ENCODE measurements around the gene CCL19. TPM values are rescaled to one million over a fixed set of nuclear protein-coding genes. Genes with fewer than 3 reads are reported as not detected.
A peak's percentile ranks its signal among the peaks of the same experiment; 100 is the strongest.

CCL19 gene
- total RNA-seq, 4 donors from 2014 or later: not detected

DNA sequence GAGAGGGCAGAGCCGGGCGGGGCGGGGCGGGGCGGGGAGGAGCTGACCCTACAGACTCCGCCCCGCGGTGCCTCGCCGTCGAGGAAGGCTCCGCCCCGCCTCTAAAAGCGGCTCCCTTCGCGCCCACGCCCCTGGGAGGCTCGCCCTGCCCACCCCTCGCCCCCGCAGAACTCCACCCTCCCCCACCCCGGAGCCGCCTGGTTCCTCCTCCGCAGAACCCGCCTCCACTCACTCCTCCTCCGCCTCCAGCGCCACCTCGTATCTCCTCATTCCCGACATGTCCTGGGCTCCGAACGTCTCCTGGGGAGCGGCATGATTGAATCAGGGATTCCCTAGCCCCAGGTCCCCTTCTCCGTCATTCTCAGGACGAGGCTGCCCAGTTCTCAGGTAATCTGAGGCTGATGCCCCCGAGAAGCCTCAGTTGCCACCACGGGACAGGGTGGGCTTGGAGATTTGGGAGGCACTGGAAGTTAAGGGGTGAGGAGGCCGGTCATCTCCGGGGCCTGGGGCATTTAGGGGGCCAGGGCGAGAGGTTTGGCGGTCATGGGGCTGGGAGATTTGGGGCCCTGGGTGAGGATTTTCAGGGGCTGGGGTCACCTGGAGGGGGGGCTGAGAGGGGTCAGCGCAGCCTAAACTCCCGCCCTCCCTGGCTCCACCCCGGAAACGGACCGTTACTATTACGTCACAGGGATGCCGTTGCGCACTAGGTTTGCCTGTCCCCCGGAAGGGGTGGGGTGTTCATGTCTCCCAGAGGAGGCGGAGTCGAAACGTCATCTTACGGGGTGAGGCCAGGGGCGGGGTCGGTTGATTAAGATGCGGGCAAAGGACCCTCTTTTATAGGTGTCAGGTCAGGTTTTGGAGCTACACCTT lies 25.5 kb downstream of the CCL19 start:
- Histone ChIP-seq H3K27me3 (no peaks in the 10 kb centered on the region), H3K4me1 (peaks cover 10 to 17% (median 15%) of the 10 kb centered on the region in 4 donors), H3K9me3 (no peaks in the 10 kb centered on the region), H3K4me3 (peak overlapping the region; percentile 52 to 88 (median 82)), H3K27ac (peak overlapping the region; percentile 96 to 100 (median 98)), H3K36me3 (no peaks in the 10 kb centered on the region)
- peak; percentile 96 for DNase-seq
- TF ChIP-seq POLR2A (IDR thresholded peaks at IDR 0.05): peak; percentile 98
- no peak for TF ChIP-seq EP300 (IDR thresholded peaks at IDR 0.05; ENCODE audit: low read depth)
- TF ChIP-seq POLR2AphosphoS5 (IDR thresholded peaks at IDR 0.05): peak; percentile 84 to 98 (median 98)
- TF ChIP-seq, protein P1, sequence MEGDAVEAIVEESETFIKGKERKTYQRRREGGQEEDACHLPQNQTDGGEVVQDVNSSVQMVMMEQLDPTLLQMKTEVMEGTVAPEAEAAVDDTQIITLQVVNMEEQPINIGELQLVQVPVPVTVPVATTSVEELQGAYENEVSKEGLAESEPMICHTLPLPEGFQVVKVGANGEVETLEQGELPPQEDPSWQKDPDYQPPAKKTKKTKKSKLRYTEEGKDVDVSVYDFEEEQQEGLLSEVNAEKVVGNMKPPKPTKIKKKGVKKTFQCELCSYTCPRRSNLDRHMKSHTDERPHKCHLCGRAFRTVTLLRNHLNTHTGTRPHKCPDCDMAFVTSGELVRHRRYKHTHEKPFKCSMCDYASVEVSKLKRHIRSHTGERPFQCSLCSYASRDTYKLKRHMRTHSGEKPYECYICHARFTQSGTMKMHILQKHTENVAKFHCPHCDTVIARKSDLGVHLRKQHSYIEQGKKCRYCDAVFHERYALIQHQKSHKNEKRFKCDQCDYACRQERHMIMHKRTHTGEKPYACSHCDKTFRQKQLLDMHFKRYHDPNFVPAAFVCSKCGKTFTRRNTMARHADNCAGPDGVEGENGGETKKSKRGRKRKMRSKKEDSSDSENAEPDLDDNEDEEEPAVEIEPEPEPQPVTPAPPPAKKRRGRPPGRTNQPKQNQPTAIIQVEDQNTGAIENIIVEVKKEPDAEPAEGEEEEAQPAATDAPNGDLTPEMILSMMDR (IDR thresholded peaks at IDR 0.05): no peak
- in situ Hi-C loops (cut with MboI; ENCODE audit: low pct_ligation_motif_present in 1 of 4, low pct_unique_long_range_greater_than_20kb in 1 of 4, low sequenced_read_pairs in 3 of 4): no loop called here
- intact Hi-C loops (cut with DNase I; ENCODE audit: low total_unique reads): no loop called here
- 1% methylated on average over 43 of the region's 55 CpGs; no CpG with 5 or more reads in 1 of the 2 donors for WGBS, 2 donors (ENCODE audit: low coverage in 1 of 2)

GRCh38 chr9:34665067-34665380 lies 26.1 kb downstream of the CCL19 start:
- in situ Hi-C loops (cut with MboI; ENCODE audit: low pct_ligation_motif_present in 1 of 4, low pct_unique_long_range_greater_than_20kb in 1 of 4, low sequenced_read_pairs in 3 of 4): no loop called here

DNA sequence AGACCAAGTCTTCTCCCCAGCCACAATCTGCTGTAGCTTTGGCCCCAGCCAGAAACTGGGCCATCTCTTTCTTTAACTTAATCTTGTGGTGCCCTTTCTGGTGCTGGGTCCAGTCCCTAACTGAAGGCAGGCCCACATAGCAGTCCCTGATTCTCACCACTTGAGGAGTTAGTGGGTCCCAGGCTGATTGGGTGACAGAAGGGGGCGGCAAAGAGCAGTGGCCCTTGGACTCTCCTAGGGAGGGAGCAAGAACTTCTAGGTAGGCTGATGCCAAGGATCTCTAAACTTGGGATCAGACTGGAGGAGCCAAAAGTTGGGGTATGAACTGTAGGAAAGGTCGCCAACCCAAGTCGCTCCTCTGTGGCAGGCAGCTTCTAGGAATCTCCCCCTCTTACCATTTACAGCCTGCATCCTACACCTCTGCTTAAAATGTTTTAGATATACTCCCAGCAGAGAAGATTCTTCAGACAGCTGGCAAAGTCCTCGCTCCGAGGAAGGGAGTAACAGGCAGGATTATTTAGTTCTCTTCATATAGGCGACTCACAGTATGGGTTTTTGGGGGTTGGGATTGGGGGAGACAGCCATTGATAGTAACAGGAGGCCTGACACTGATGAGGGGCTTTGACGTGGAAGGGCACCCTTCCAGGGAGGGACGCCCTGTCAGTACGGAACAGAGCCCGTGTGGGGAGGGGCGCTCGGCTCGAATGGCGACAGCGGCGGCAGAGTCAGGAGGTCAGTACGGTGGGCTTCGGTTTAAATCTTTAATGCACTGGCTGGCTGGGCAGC lies 26.6 kb downstream of the CCL19 start:
- H3K9me3 ChIP-seq: no peaks in the 10 kb centered on the region
- H3K4me1 ChIP-seq: peaks cover 10 to 20% (median 17%) of the 10 kb centered on the region in 4 donors
- peak overlapping the region; percentile 52 to 88 (median 74) for H3K4me3 ChIP-seq
- TF ChIP-seq POLR2AphosphoS5 (IDR thresholded peaks at IDR 0.05): peak in 2 of 3 donors; percentile 22 to 31
- no peak for TF ChIP-seq POLR2A (IDR thresholded peaks at IDR 0.05)
- TF ChIP-seq EP300 (IDR thresholded peaks at IDR 0.05; ENCODE audit: low read depth): no peak
- TF ChIP-seq, protein P1 (IDR thresholded peaks at IDR 0.05): peak; percentile 74 to 94 (median 84)
- no peaks in the 10 kb centered on the region for H3K36me3 ChIP-seq
- in situ Hi-C loops (cut with MboI; ENCODE audit: low pct_ligation_motif_present in 1 of 4, low pct_unique_long_range_greater_than_20kb in 1 of 4, low sequenced_read_pairs in 3 of 4) (no loop called here), intact Hi-C loops (cut with DNase I; ENCODE audit: low total_unique reads) (no loop called here)
- peak; percentile 89 for DNase-seq
- H3K27ac ChIP-seq: peak overlapping the region; percentile 96 to 100 (median 98)
- H3K27me3 ChIP-seq: no peaks in the 10 kb centered on the region
- 20 to 33% methylated on average over 5 to 17 of the region's 18 CpGs for WGBS, 2 donors (ENCODE audit: low coverage in 1 of 2)

More at GRCh38 chr9:34665067-34665380, 26.1 kb downstream of the CCL19 start:
- Histone ChIP-seq H3K36me3 (no peaks in the 10 kb centered on the region), H3K4me3 (peak overlapping the region; percentile 52 to 88 (median 74)), H3K27ac (peak overlapping the region; percentile 96 to 100 (median 98)), H3K4me1 (peaks cover 10 to 17% (median 15%) of the 10 kb centered on the region in 4 donors), H3K27me3 (no peaks in the 10 kb centered on the region), H3K9me3 (no peaks in the 10 kb centered on the region)
- TF ChIP-seq POLR2A (IDR thresholded peaks at IDR 0.05) (no peak), POLR2AphosphoS5 (IDR thresholded peaks at IDR 0.05) (peak in 1 of 3 donors; percentile 7), EP300 (IDR thresholded peaks at IDR 0.05; ENCODE audit: low read depth) (no peak)
- TF ChIP-seq, protein P1 (IDR thresholded peaks at IDR 0.05): no peak
- intact Hi-C loops (cut with DNase I; ENCODE audit: low total_unique reads): no loop called here
- no peak for DNase-seq
- 1% methylated on average over 12 of the region's 26 CpGs; no CpG with 5 or more reads in 1 of the 2 donors for WGBS, 2 donors (ENCODE audit: low coverage in 1 of 2)

- Histone ChIP-seq H3K27ac (no peak overlapping the region), H3K9me3 (no peaks in the 10 kb centered on the region), H3K4me3 (no peak overlapping the region), H3K36me3 (no peaks in the 10 kb centered on the region), H3K27me3 (no peaks in the 10 kb centered on the region), H3K4me1 (peaks cover 10 to 24% (median 19%) of the 10 kb centered on the region in 4 donors)
- TF ChIP-seq POLR2A (IDR thresholded peaks at IDR 0.05) (no peak), EP300 (IDR thresholded peaks at IDR 0.05; ENCODE audit: low read depth) (no peak), POLR2AphosphoS5 (IDR thresholded peaks at IDR 0.05) (no peak)
- TF ChIP-seq, protein P1 (IDR thresholded peaks at IDR 0.05): no peak
- DNase-seq: no peak
- intact Hi-C loops (cut with DNase I; ENCODE audit: low total_unique reads): no loop called here
- in situ Hi-C loops (cut with MboI; ENCODE audit: low pct_ligation_motif_present in 1 of 4, low pct_unique_long_range_greater_than_20kb in 1 of 4, low sequenced_read_pairs in 3 of 4): no loop called here
These were observed 27.8 kb downstream of the CCL19 start for GRCh38 chr9:34663303-34663605.

All from transverse colon (tissue), 4 donors.